Testis (tissue), 3 donors: ENCODE results near the gene YPEL1. TPM values are rescaled to one million over a fixed set of nuclear protein-coding genes. Genes with fewer than 3 reads are reported as not detected.

Experiments
- DNase-seq: peaks from one replicate; pipeline ENCODE4 v3.0.0-alpha.2; 2019
- H3K27ac ChIP-seq, 2 donors: fragments of 200-600 bp; sonication (generic); one replicate each; pipeline ENCODE4 v1.5.1; 2019
- H3K27me3 ChIP-seq: fragments of 200-600 bp; sonication (generic); one replicate; pipeline ENCODE4 v1.5.1; 2019
- H3K36me3 ChIP-seq: fragments of 200-600 bp; sonication (generic); one replicate; pipeline ENCODE4 v1.5.1; 2017; ENCODE audit warnings: low read depth; ENCODE audit errors: missing control alignments
- H3K4me1 ChIP-seq: fragments of 200-600 bp; sonication (generic); one replicate; pipeline ENCODE4 v1.5.1; 2019
- H3K4me3 ChIP-seq, 2 donors: fragments of 200-600 bp; sonication (generic); one replicate each; pipeline ENCODE4 v1.5.1; 2017 to 2019
- H3K9me3 ChIP-seq: fragments of 200-600 bp; sonication (generic); one replicate; pipeline ENCODE4 v1.5.1; 2017
- CTCF ChIP-seq, 3 experiments: fragments of 450-650 bp in 2 of 3; fragments of 200-600 bp in 1 of 3; sonication (generic) in 1 of 3; IDR thresholded peaks; one replicate each; pipeline ENCODE4 v1.5.1; 2016 to 2019; ENCODE audit warnings: antibody characterized with exemption in 3 of 3, mild to moderate bottlenecking in 2 of 3, moderate library complexity in 1 of 3
- POLR2A ChIP-seq: fragments of 450-650 bp; IDR thresholded peaks from one replicate; pipeline ENCODE4 v1.6.1; 2017; ENCODE audit warnings: antibody characterized with exemption, mild to moderate bottlenecking, moderate library complexity
- WGBS, 2 donors: methylation state at CpG; one replicate each; pipeline ENCODE4 v1.1.5; 2018; 5-methylcytosine and 5-hydroxymethylcytosine counted together
- intact Hi-C: fragments of 100-400 bp; cut with DNase I; formaldehyde crosslinking; loops from one replicate; pipeline ENCODE4 v1.15.1; 2023; ENCODE audit warnings: low total_unique reads
- polyA plus RNA-seq: library from polyadenylated mRNA; stranded (reverse); fragments of 350-450 nt; fragmentation: Illumina TruSeq; extraction: RNeasy Lipid Tissue Mini Kit (QIAGEN cat#74804); gene quantifications from one replicate; pipeline ENCODE4 v1.2.3, GENCODE V29; 2014; ENCODE audit warnings: low read depth, low replicate concordance; ENCODE audit not compliant: insufficient read depth
- total RNA-seq, 2 donors: library from RNA; depleted of rRNA; stranded (reverse); fragments of >200 nt; gene quantifications; one replicate each; pipeline ENCODE4 v1.2.3, GENCODE V29; 2016

Gene YPEL1
- total and polyA plus RNA-seq, 3 donors from 2014 or later = 83.6 to 169 (median 168) TPM

- Histone ChIP-seq H3K27me3 (no peaks in the 10 kb centered on the region), H3K4me1 (no peaks in the 10 kb centered on the region), H3K9me3 (no peaks in the 10 kb centered on the region), H3K4me3 (no peak overlapping the region), H3K27ac (no peak overlapping the region), H3K36me3 (no peaks in the 10 kb centered on the region)
- intact Hi-C loops = no loop called here
- WGBS, 2 donors = 83 to 91% methylated on average over 6 of the region's 6 CpGs
- TF ChIP-seq CTCF (IDR thresholded peaks at IDR 0.05) (no peak), POLR2A (no peak)
- DNase-seq = no peak
These were observed 63.4 kb downstream of the YPEL1 start for GRCh38 chr22:21672107-21672629.

GRCh38 chr22:21669026-21669425 lies 66.6 kb downstream of the YPEL1 start:
- Histone ChIP-seq H3K4me3 (no peak overlapping the region), H3K36me3 (no peaks in the 10 kb centered on the region), H3K27me3 (no peaks in the 10 kb centered on the region), H3K4me1 (peaks cover 6% of the 10 kb centered on the region), H3K27ac (no peak overlapping the region), H3K9me3 (no peaks in the 10 kb centered on the region)
- intact Hi-C loops = no loop called here
- TF ChIP-seq POLR2A (no peak), CTCF (IDR thresholded peaks at IDR 0.05) (no peak)
- WGBS, 2 donors = 88 to 92% methylated on average over 9 of the region's 9 CpGs
- no peak for DNase-seq

GRCh38 chr22:21666786-21667185 lies 68.8 kb downstream of the YPEL1 start:
- no peaks in the 10 kb centered on the region for H3K9me3 ChIP-seq
- 38 to 39% methylated on average over 16 of the region's 16 CpGs for WGBS, 2 donors
- TF ChIP-seq CTCF (IDR thresholded peaks at IDR 0.05) (no peak), POLR2A (no peak)
- H3K4me3 ChIP-seq = peak overlapping the region; percentile 77 to 87
- H3K4me1 ChIP-seq = peaks cover 6% of the 10 kb centered on the region
- H3K27me3 ChIP-seq = no peaks in the 10 kb centered on the region
- intact Hi-C loops = no loop called here
- no peak for DNase-seq
- H3K27ac ChIP-seq = no peak overlapping the region
- H3K36me3 ChIP-seq = no peaks in the 10 kb centered on the region

GRCh38 chr22:21665047-21665851 lies 70.3 kb downstream of the YPEL1 start:
- WGBS, 2 donors = 47 to 57% methylated on average over 26 of the region's 26 CpGs
- intact Hi-C loops = no loop called here

More at GRCh38 chr22:21665047-21665851, 70.3 kb downstream of the YPEL1 start:
- H3K36me3 ChIP-seq = no peaks in the 10 kb centered on the region
- peaks cover 6% of the 10 kb centered on the region for H3K4me1 ChIP-seq
- H3K27ac ChIP-seq = peak overlapping the region; percentile 80 to 88
- H3K9me3 ChIP-seq = no peaks in the 10 kb centered on the region
- peak overlapping the region; percentile 77 to 87 for H3K4me3 ChIP-seq
- TF ChIP-seq CTCF (IDR thresholded peaks at IDR 0.05) = no peak
- TF ChIP-seq POLR2A = no peak
- H3K27me3 ChIP-seq = no peaks in the 10 kb centered on the region
- no peak for DNase-seq
